Effector CD8-positive, alpha-beta T cell (primary cell): ENCODE measurements around the gene FBXL7.

Experiments
- DNase-seq: peaks from one replicate; lab custom pipeline; 2025; lab: John Stamatoyannopoulos, UW
- total RNA-seq, 4 experiments: gene quantifications; one replicate each; lab custom pipeline; 2026; lab: John Stamatoyannopoulos, UW

FBXL7 gene
- total RNA-seq, result 0 to 0.09 (median 0) reads per million in 4 experiments

- DNase-seq, result no peak
These were observed at the start of gene FBXL7 for GRCh38 chr5:15499528-15500324. FBXL7 (plus strand) TSS chr5:15500180.

- DNase-seq, result no peak
These were observed 49.5 kb upstream of the FBXL7 start for GRCh38 chr5:15450473-15450872.

GRCh38 chr5:15450949-15451348 is 49.0 kb upstream of the FBXL7 start:
- no peak for DNase-seq

- no peak for DNase-seq
These were observed 48.0 kb upstream of the FBXL7 start for GRCh38 chr5:15452030-15452429.

GRCh38 chr5:15452781-15453180 is 47.2 kb upstream of the FBXL7 start:
- no peak for DNase-seq

- no peak for DNase-seq
These were observed 40.8 kb upstream of the FBXL7 start for GRCh38 chr5:15459200-15459599.

- DNase-seq, result no peak
These were observed 36.6 kb upstream of the FBXL7 start for GRCh38 chr5:15463231-15463980.

- no peak for DNase-seq
These were observed 27.9 kb upstream of the FBXL7 start for GRCh38 chr5:15472116-15472515.

- DNase-seq, result no peak
These were observed 25.7 kb upstream of the FBXL7 start for GRCh38 chr5:15474143-15474719.

- no peak for DNase-seq
These were observed 24.6 kb upstream of the FBXL7 start for GRCh38 chr5:15475367-15475766.

GRCh38 chr5:15476977-15477376 is 23.0 kb upstream of the FBXL7 start:
- DNase-seq, result no peak

GRCh38 chr5:15480436-15480835 is 19.5 kb upstream of the FBXL7 start:
- DNase-seq, result no peak

GRCh38 chr5:15483351-15484097 is 16.5 kb upstream of the FBXL7 start:
- no peak for DNase-seq

- DNase-seq, result no peak
These were observed 12.8 kb upstream of the FBXL7 start for GRCh38 chr5:15487228-15487627.

GRCh38 chr5:15489571-15490235 is 10.3 kb upstream of the FBXL7 start:
- no peak for DNase-seq

GRCh38 chr5:15492545-15492944 is 7.4 kb upstream of the FBXL7 start:
- no peak for DNase-seq

- DNase-seq, result no peak
These were observed 6.5 kb upstream of the FBXL7 start for GRCh38 chr5:15493501-15493900.

GRCh38 chr5:15495026-15495425 is 5.0 kb upstream of the FBXL7 start:
- DNase-seq, result no peak

GRCh38 chr5:15496886-15497285 is 3.1 kb upstream of the FBXL7 start:
- DNase-seq, result no peak

- no peak for DNase-seq
These were observed 483 bp downstream of the FBXL7 start for GRCh38 chr5:15500325-15501001.
